ENCODE measurements around the gene ATP13A5. TPM values are rescaled to one million over a fixed set of nuclear protein-coding genes. Genes with fewer than 3 reads are reported as not detected.

The ATP13A5 gene
- total RNA-seq, 1 donor = not detected

DNA sequence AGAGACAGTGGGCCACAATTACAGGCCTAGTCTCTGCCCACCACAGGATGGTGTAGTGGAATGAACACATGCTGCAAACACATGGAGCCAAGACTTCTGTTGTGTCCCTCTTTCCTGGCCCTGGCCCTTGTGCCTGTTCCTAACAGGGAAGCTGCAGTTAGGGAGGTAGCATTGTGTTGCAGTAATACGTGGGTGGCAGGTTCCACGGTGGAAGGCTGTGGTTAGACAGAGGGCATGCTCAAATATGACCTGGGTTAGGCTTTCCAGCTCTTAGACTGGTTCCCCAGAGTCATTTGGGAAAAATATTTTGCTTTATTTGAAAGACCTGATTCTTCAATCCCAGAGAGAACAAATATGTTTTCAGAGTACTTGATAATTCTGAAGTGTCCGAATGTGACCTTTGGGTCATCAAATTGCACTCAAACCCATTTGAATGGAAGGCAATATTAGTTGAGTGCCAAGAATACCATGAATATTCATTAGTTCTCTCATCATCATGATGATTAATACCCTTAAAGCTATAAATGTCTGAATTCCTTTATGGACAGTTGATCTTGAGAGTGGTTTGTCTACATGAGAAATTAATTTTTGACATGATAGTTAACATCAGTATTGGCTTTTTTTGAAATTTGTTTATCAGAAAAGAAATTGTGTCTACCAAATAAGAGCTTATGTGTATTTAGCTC is 109.1 kb downstream of the ATP13A5 start:
- H3K4me1 ChIP-seq (ENCODE audit: insufficient read depth, low read length) = no peaks in the 10 kb centered on the region
- TF ChIP-seq, protein P1, sequence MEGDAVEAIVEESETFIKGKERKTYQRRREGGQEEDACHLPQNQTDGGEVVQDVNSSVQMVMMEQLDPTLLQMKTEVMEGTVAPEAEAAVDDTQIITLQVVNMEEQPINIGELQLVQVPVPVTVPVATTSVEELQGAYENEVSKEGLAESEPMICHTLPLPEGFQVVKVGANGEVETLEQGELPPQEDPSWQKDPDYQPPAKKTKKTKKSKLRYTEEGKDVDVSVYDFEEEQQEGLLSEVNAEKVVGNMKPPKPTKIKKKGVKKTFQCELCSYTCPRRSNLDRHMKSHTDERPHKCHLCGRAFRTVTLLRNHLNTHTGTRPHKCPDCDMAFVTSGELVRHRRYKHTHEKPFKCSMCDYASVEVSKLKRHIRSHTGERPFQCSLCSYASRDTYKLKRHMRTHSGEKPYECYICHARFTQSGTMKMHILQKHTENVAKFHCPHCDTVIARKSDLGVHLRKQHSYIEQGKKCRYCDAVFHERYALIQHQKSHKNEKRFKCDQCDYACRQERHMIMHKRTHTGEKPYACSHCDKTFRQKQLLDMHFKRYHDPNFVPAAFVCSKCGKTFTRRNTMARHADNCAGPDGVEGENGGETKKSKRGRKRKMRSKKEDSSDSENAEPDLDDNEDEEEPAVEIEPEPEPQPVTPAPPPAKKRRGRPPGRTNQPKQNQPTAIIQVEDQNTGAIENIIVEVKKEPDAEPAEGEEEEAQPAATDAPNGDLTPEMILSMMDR (IDR thresholded peaks at IDR 0.05; ENCODE audit: extremely low read depth, low read depth, low read length) = no peak
- H4K20me1 ChIP-seq (ENCODE audit: insufficient read depth, low read length) = no peaks in the 10 kb centered on the region
- H3K27ac ChIP-seq (ENCODE audit: low read depth, low read length) = no peak overlapping the region
- H3K4me2 ChIP-seq (ENCODE audit: insufficient read depth, low read length) = no peak overlapping the region
- no peaks in the 10 kb centered on the region for H3K9me3 ChIP-seq (ENCODE audit: low read depth, low read length)
- no peaks in the 10 kb centered on the region for H3K79me2 ChIP-seq (ENCODE audit: insufficient read depth, low read length)
- H3K36me3 ChIP-seq (ENCODE audit: insufficient read depth, low read length) = no peaks in the 10 kb centered on the region
- H3K4me3 ChIP-seq (ENCODE audit: insufficient read depth, low read length) = no peak overlapping the region
- H3K27me3 ChIP-seq (ENCODE audit: insufficient read depth, low read length) = no peaks in the 10 kb centered on the region
- H2AFZ ChIP-seq (ENCODE audit: low read length) = no peak overlapping the region
- no peak for DNase-seq (ENCODE audit: insufficient read length, low spot score, missing footprints)

DNA sequence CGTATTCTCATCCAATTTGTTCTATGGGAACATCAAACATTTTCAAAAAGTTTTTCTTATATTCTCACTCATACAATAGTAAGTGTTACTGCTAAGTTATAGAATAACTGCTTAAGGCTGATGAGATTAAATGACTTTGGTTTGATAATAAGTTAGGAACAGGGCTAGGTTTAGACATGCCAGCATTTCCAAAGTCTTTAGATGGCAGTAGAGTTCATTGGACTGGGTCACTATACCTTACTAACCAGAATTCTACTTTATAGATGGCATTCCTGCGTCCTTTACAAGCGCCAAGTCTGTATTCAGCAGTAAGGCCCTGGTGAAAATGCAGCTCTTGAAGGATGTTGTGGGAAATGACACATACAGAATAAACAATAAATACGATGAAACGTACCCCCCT is 115.8 kb downstream of the ATP13A5 start:
- Histone ChIP-seq H3K4me1 (ENCODE audit: insufficient read depth, low read length) (no peaks in the 10 kb centered on the region), H3K79me2 (ENCODE audit: insufficient read depth, low read length) (no peaks in the 10 kb centered on the region), H4K20me1 (ENCODE audit: insufficient read depth, low read length) (no peaks in the 10 kb centered on the region), H3K4me3 (ENCODE audit: insufficient read depth, low read length) (no peak overlapping the region), H3K36me3 (ENCODE audit: insufficient read depth, low read length) (no peaks in the 10 kb centered on the region), H3K9me3 (ENCODE audit: low read depth, low read length) (no peaks in the 10 kb centered on the region), H3K4me2 (ENCODE audit: insufficient read depth, low read length) (no peak overlapping the region), H3K27ac (ENCODE audit: low read depth, low read length) (no peak overlapping the region), H2AFZ (ENCODE audit: low read length) (no peak overlapping the region), H3K27me3 (ENCODE audit: insufficient read depth, low read length) (no peaks in the 10 kb centered on the region)
- DNase-seq (ENCODE audit: insufficient read length, low spot score, missing footprints) = no peak
- TF ChIP-seq, protein P1 (IDR thresholded peaks at IDR 0.05; ENCODE audit: extremely low read depth, low read depth, low read length) = no peak

DNA sequence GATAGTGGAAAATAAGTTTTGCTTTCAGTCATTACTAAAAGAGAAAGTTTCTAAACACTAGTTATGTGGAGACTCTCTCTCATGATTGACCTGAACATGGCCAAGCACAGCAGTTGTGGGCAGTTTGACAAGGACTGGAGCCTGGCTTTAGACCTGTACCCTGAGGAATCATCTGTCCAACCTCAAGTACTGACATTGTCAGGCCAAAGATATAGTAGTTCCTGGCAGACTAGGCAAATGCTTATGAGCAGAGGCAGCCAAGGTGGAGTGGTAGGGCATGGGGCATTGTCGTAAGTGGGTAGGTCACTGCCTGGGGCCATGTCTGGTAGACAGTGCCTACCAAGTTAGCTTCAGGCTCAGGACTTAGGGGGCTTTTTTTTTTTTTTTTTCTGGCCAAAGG is 116.6 kb downstream of the ATP13A5 start:
- Histone ChIP-seq H3K4me2 (ENCODE audit: insufficient read depth, low read length) (no peak overlapping the region), H3K79me2 (ENCODE audit: insufficient read depth, low read length) (no peaks in the 10 kb centered on the region)
- TF ChIP-seq, protein P1 (IDR thresholded peaks at IDR 0.05; ENCODE audit: extremely low read depth, low read depth, low read length) = no peak

GRCh38 chr3:193253986-193254660 is 124.4 kb downstream of the ATP13A5 start:
- Histone ChIP-seq H3K27me3 (ENCODE audit: insufficient read depth, low read length) (no peaks in the 10 kb centered on the region), H4K20me1 (ENCODE audit: insufficient read depth, low read length) (no peaks in the 10 kb centered on the region), H3K79me2 (ENCODE audit: insufficient read depth, low read length) (no peaks in the 10 kb centered on the region), H3K36me3 (ENCODE audit: insufficient read depth, low read length) (no peaks in the 10 kb centered on the region), H3K4me3 (ENCODE audit: insufficient read depth, low read length) (no peak overlapping the region), H3K27ac (ENCODE audit: low read depth, low read length) (no peak overlapping the region), H3K9me3 (ENCODE audit: low read depth, low read length) (no peaks in the 10 kb centered on the region), H3K4me1 (ENCODE audit: insufficient read depth, low read length) (no peaks in the 10 kb centered on the region), H2AFZ (ENCODE audit: low read length) (no peak overlapping the region), H3K4me2 (ENCODE audit: insufficient read depth, low read length) (no peak overlapping the region)
- TF ChIP-seq, protein P1 (IDR thresholded peaks at IDR 0.05; ENCODE audit: extremely low read depth, low read depth, low read length) = no peak
- DNase-seq (ENCODE audit: insufficient read length, low spot score, missing footprints) = no peak

More for the DNA sequence above, 116.6 kb downstream of the ATP13A5 start:
- DNase-seq (ENCODE audit: insufficient read length, low spot score, missing footprints) = no peak
- Histone ChIP-seq H3K36me3 (ENCODE audit: insufficient read depth, low read length) (no peaks in the 10 kb centered on the region), H3K9me3 (ENCODE audit: low read depth, low read length) (no peaks in the 10 kb centered on the region), H3K4me1 (ENCODE audit: insufficient read depth, low read length) (no peaks in the 10 kb centered on the region), H3K27ac (ENCODE audit: low read depth, low read length) (no peak overlapping the region), H3K27me3 (ENCODE audit: insufficient read depth, low read length) (no peaks in the 10 kb centered on the region), H2AFZ (ENCODE audit: low read length) (no peak overlapping the region), H3K4me3 (ENCODE audit: insufficient read depth, low read length) (no peak overlapping the region), H4K20me1 (ENCODE audit: insufficient read depth, low read length) (no peaks in the 10 kb centered on the region)

All from osteoblast (primary cell).